VCaP (cell line): Measurements from ENCODE around the gene UGT2A3.
A peak's percentile ranks its signal among the peaks of the same experiment; 100 is the strongest.

Source experiments
- H3K27ac ChIP-seq: fragments of 450-650 bp; 2 replicates; pipeline ENCODE4 v1.5.1; 2017
- CTCF ChIP-seq: fragments of 450-650 bp; conservative IDR thresholded peaks from 2 replicates; pipeline ENCODE4 v1.5.1; 2017; ENCODE audit warnings: mild to moderate bottlenecking, moderate library complexity

UGT2A3 gene

GRCh38 chr4:68951078-68951805 lies at the start of gene UGT2A3:
TSS of gene UGT2A3 (minus strand) at chr4:68951804. CDS start at chr4:68951760, 44 bp downstream.
- H3K27ac ChIP-seq = peak within 1 kb of the TSS; percentile 15; the same call in 1 of the 2 replicates

DNA sequence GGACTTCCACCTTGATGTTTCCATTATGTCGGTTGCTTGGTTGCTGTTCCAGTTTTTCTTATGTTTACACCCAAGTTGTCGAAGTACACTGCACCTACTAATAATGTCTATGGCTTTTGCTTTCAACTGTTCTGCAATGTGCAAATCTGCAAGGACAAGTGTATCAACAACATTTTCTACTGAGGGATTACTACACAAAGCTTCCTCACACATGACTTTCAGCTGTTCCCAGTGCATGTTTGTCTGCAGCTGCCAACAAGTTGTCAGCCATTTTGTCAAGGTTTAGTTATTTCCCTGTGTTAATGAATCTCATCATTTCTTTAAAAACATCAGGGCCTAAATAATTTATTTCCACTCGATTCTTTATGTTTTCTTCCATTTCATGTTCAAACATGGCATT lies 45.4 kb upstream of the UGT2A3 start:
- no peak overlapping the region for H3K27ac ChIP-seq
- no peak for TF ChIP-seq CTCF

More at GRCh38 chr4:68951078-68951805, at the start of gene UGT2A3:
- no peak for TF ChIP-seq CTCF

- H3K27ac ChIP-seq = no peak overlapping the region
- TF ChIP-seq CTCF = no peak
These were observed 43.7 kb upstream of the UGT2A3 start for GRCh38 chr4:68995292-68995691.

DNA sequence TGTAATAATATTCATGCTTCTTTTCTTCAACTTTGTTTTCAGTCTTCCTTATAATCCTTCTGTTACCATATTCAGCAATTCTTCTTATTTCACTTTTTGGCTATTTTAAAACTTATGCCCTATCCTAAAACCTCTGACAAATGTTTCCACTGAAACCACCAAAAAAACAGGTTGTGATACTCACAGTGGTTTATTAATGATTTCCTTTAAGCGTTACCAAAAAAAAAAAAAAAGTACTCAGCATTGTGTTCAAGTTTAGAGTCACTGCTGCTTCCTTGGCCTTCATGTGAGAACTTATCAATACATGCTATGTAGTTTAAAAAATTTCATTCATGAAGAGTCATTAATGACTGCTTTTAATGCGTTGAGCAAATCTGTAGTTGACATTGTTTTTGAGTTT lies 35.4 kb upstream of the UGT2A3 start:
- TF ChIP-seq CTCF = no peak
- no peak overlapping the region for H3K27ac ChIP-seq

DNA sequence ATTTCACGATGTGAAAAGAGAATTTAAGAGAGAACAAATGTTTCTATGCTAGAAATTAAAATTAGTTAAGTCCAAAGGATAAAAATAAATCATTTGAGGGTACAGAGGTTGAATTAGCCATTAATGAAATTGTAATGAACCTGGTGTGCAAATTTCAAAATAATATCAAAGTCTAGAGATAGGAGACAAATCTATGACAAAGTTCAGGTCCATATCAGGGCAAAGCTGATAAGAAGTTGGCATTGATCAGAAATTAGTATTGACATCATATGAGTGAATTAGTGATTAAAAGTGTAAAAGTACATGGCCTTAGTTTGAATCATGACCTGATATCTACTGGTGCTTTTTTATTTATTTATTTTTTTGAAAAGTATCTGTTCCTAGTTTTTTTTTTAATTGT lies 33.8 kb upstream of the UGT2A3 start:
- no peak for TF ChIP-seq CTCF
- H3K27ac ChIP-seq = no peak overlapping the region

DNA sequence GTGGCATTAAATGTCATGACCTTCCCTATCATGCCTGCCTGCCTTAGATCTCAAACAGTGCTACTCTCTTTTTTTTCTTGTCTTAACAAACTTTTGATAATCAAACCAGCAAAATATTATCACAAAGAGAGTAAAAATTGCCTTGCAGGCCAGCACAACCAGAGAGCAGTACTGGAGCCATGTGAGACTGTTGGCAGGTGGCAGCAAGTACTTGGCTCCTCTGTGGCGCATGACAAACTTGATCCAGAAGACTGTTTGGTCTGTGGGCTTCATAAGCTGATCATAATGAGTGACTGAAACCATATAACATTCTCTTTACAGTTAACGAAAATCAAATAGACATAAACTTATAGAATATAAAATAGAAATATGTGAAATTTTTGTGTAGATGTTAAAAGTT lies 33.3 kb upstream of the UGT2A3 start:
- no peak for TF ChIP-seq CTCF
- H3K27ac ChIP-seq = no peak overlapping the region

DNA sequence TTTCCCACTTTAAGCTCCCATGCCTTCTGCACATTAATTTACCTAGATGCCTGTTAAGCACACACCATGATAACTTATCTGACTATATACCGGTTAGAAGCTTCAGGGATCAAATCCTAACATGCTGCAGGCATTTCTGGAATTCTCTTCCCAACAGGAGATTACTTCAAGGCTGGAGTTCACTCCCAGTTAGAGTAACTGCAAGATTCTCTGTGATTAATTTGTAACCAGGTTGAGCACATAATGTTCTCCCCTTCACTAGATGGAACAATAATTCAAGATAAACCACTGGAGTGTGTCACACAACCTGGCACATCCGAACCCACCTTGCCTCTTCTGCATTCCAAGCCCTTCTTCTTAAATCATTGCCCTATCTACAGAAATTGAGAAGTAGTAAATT lies 11.8 kb upstream of the UGT2A3 start:
- no peak for TF ChIP-seq CTCF
- H3K27ac ChIP-seq = peak overlapping the region; percentile 39
